Esophagus squamous epithelium (tissue), 5 donors: ENCODE results near the gene CSF1R. TPM values are rescaled to one million over a fixed set of nuclear protein-coding genes. Genes with fewer than 3 reads are reported as not detected.

Experiments
- DNase-seq: peaks from one replicate; lab custom pipeline; 2025; lab: John Stamatoyannopoulos, UW
- H3K27ac ChIP-seq, 4 donors: fragments of 200-600 bp; sonication (generic); one replicate each; pipeline ENCODE4 v1.5.1; 2016 to 2019; ENCODE audit warnings: mild to moderate bottlenecking in 1 of 4
- H3K27me3 ChIP-seq, 4 donors: fragments of 200-600 bp; sonication (generic); 1 replicate in 3 of 4; 2 replicates in 1 of 4; pipeline versions ENCODE4 v1.5.1 to v1.6.0; 2017 to 2021; ENCODE audit warnings: antibody characterized with exemption in 1 of 4
- H3K36me3 ChIP-seq, 3 donors: fragments of 200-600 bp; sonication (generic); one replicate each; pipeline ENCODE4 v1.5.1; 2016 to 2019
- H3K4me1 ChIP-seq, 3 donors: fragments of 200-600 bp; sonication (generic); one replicate each; pipeline ENCODE4 v1.5.1; 2017 to 2019
- H3K4me3 ChIP-seq, 4 donors: fragments of 200-600 bp; sonication (generic); 1 replicate in 3 of 4; 2 replicates in 1 of 4; pipeline ENCODE4 v1.5.1; 2016 to 2019; ENCODE audit warnings: mild to moderate bottlenecking in 2 of 4, moderate library complexity in 1 of 4
- H3K9me3 ChIP-seq, 3 donors: fragments of 200-600 bp; sonication (generic); one replicate each; pipeline ENCODE4 v1.5.1; 2016 to 2019
- CTCF ChIP-seq, 6 experiments: fragments of 450-650 bp in 4 of 6; fragments of 200-600 bp in 2 of 6; sonication (generic) in 2 of 6; IDR thresholded peaks; one replicate each; pipeline ENCODE4 v1.5.1; 2016 to 2019; ENCODE audit warnings: antibody characterized with exemption in 6 of 6, mild to moderate bottlenecking in 4 of 6, moderate library complexity in 4 of 6
- POLR2A ChIP-seq, 4 donors: fragments of 450-650 bp; IDR thresholded peaks; one replicate each; pipeline ENCODE4 v1.6.1; 2017; ENCODE audit warnings: antibody characterized with exemption in 4 of 4, mild to moderate bottlenecking in 4 of 4, moderate library complexity in 3 of 4
- WGBS, 2 donors: methylation state at CpG; one replicate each; pipeline ENCODE4 v1.1.5; 2018; 5-methylcytosine and 5-hydroxymethylcytosine counted together
- intact Hi-C: fragments of 100-400 bp; cut with DNase I; formaldehyde crosslinking; loops from one replicate; pipeline ENCODE4 v1.15.0; 2022
- total RNA-seq, 4 donors: library from RNA; depleted of rRNA; stranded (reverse); fragments of >200 nt; gene quantifications; one replicate each; pipeline ENCODE4 v1.1.0, GENCODE V29; 2016
- donor health status: DM: yes; HTN: yes; CAD: no.

CSF1R gene
- total RNA-seq, 4 donors from 2014 or later = 4.3 to 38.7 (median 15.1) TPM

- peaks cover 0 to 9% (median 0%) of the 10 kb centered on the region in 4 donors for H3K27me3 ChIP-seq
- H3K4me1 ChIP-seq = peaks cover 0 to 6% (median 0%) of the 10 kb centered on the region in 3 donors
- no peak overlapping the region for H3K27ac ChIP-seq
- WGBS, 2 donors = 63 to 79% methylated on average over 3 to 4 of the region's 7 CpGs
- H3K9me3 ChIP-seq = no peaks in the 10 kb centered on the region
- intact Hi-C loops = no loop called here
- no peak for DNase-seq
- no peak for TF ChIP-seq CTCF (IDR thresholded peaks at IDR 0.05)
- TF ChIP-seq POLR2A (IDR thresholded peaks at IDR 0.05) = no peak
- peaks cover 0 to 5% (median 0%) of the 10 kb centered on the region in 3 donors for H3K36me3 ChIP-seq
- no peak overlapping the region for H3K4me3 ChIP-seq
These were observed 25.9 kb downstream of the CSF1R start for GRCh38 chr5:150060471-150060870.

GRCh38 chr5:150059623-150060022 is 26.7 kb downstream of the CSF1R start:
- no peak for TF ChIP-seq CTCF (IDR thresholded peaks at IDR 0.05)
- no peak for TF ChIP-seq POLR2A (IDR thresholded peaks at IDR 0.05)
- WGBS, 2 donors = 79 to 89% methylated on average over 3 to 5 of the region's 11 CpGs
- H3K27me3 ChIP-seq = peaks cover 0 to under 1% (median 0%) of the 10 kb centered on the region in 4 donors
- no peaks in the 10 kb centered on the region for H3K9me3 ChIP-seq
- H3K27ac ChIP-seq = no peak overlapping the region
- intact Hi-C loops = no loop called here
- no peak for DNase-seq
- H3K4me1 ChIP-seq = peaks cover 0 to 5% (median 0%) of the 10 kb centered on the region in 3 donors
- H3K36me3 ChIP-seq = peaks cover 0 to 13% (median 0%) of the 10 kb centered on the region in 3 donors
- H3K4me3 ChIP-seq = no peak overlapping the region

GRCh38 chr5:150058480-150059126 is 27.8 kb downstream of the CSF1R start:
- Histone ChIP-seq H3K27ac (no peak overlapping the region), H3K27me3 (no peaks in the 10 kb centered on the region), H3K4me3 (no peak overlapping the region), H3K36me3 (peaks cover 0 to 23% (median 8%) of the 10 kb centered on the region in 3 donors), H3K4me1 (peaks cover 0 to 5% (median 0%) of the 10 kb centered on the region in 3 donors), H3K9me3 (no peaks in the 10 kb centered on the region)
- intact Hi-C loops = no loop called here
- WGBS, 2 donors = 85 to 88% methylated on average over 4 of the region's 6 CpGs
- no peak for DNase-seq
- TF ChIP-seq POLR2A (IDR thresholded peaks at IDR 0.05) = no peak
- TF ChIP-seq CTCF (IDR thresholded peaks at IDR 0.05) = no peak

GRCh38 chr5:150057996-150058395 is 28.4 kb downstream of the CSF1R start:
- Histone ChIP-seq H3K27me3 (no peaks in the 10 kb centered on the region), H3K9me3 (no peaks in the 10 kb centered on the region), H3K27ac (no peak overlapping the region), H3K4me3 (no peak overlapping the region), H3K36me3 (peaks cover 0 to 29% (median 14%) of the 10 kb centered on the region in 3 donors), H3K4me1 (peaks cover 0 to 5% (median 0%) of the 10 kb centered on the region in 3 donors)
- intact Hi-C loops = no loop called here
- no peak for DNase-seq
- 72 to 76% methylated on average over 4 to 5 of the region's 5 CpGs for WGBS, 2 donors
- TF ChIP-seq CTCF (IDR thresholded peaks at IDR 0.05) (no peak), POLR2A (IDR thresholded peaks at IDR 0.05) (no peak)

- Histone ChIP-seq H3K4me1 (peaks cover 0 to 5% (median 0%) of the 10 kb centered on the region in 3 donors), H3K9me3 (no peaks in the 10 kb centered on the region), H3K27me3 (no peaks in the 10 kb centered on the region), H3K27ac (peak overlapping the region in 1 of 4 donors; percentile 9), H3K4me3 (no peak overlapping the region), H3K36me3 (peaks cover under 1 to 34% (median 19%) of the 10 kb centered on the region in 3 donors)
- no peak for TF ChIP-seq POLR2A (IDR thresholded peaks at IDR 0.05)
- DNase-seq = no peak
- intact Hi-C loops = no loop called here
- 86 to 88% methylated on average over 2 of the region's 2 CpGs for WGBS, 2 donors
These were observed 28.8 kb downstream of the CSF1R start for GRCh38 chr5:150057511-150057910.
